NB4 (cell line): Measurements from ENCODE around the gene CCDC51.

Source experiments
- MYC ChIP-seq: IDR thresholded peaks from 2 replicates; pipeline ENCODE4 v1.6.1; 2011; ENCODE audit warnings: low read depth, low read length
- POLR2A ChIP-seq: IDR thresholded peaks from 2 replicates; pipeline ENCODE4 v1.6.1; 2011; ENCODE audit warnings: mild to moderate bottlenecking; ENCODE audit not compliant: insufficient read length; ENCODE audit errors: extremely low read depth
- TF ChIP-seq, protein P1 (sequence below): IDR thresholded peaks from one replicate; pipeline ENCODE4 v1.5.1; 2012; ENCODE audit warnings: low read depth, low read length

DNA sequence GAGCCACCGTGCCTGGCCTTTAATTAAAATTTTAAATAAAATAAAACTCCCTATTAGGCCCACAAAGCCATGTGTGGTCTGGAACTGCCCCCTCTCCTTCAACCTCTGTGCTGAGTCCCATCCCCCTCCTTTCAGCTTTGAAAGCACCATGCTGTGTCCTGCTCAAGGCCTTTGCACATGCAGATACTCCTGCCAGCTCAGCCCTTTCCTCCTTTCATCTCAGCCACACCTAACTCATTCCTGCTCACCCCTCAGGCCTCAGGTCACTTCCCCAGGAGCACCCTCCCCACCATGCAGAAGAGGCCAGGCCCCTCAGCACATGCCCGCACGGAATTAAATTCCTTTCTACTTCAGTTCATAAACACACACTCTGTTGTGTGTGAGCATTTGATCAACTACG, 34.7 kb upstream of the CCDC51 start:
- TF ChIP-seq, protein P1, sequence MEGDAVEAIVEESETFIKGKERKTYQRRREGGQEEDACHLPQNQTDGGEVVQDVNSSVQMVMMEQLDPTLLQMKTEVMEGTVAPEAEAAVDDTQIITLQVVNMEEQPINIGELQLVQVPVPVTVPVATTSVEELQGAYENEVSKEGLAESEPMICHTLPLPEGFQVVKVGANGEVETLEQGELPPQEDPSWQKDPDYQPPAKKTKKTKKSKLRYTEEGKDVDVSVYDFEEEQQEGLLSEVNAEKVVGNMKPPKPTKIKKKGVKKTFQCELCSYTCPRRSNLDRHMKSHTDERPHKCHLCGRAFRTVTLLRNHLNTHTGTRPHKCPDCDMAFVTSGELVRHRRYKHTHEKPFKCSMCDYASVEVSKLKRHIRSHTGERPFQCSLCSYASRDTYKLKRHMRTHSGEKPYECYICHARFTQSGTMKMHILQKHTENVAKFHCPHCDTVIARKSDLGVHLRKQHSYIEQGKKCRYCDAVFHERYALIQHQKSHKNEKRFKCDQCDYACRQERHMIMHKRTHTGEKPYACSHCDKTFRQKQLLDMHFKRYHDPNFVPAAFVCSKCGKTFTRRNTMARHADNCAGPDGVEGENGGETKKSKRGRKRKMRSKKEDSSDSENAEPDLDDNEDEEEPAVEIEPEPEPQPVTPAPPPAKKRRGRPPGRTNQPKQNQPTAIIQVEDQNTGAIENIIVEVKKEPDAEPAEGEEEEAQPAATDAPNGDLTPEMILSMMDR: no peak
- no peak for TF ChIP-seq POLR2A
- TF ChIP-seq MYC: no peak
